Right hindlimb (tissue), 1 donor: Measurements from ENCODE around the gene SIPA1L3.
A peak's percentile ranks its signal among the peaks of the same experiment; 100 is the strongest.

Source experiments
- DNase-seq: peaks from one replicate; pipeline ENCODE4 v3.0.0-alpha.2; 2018

Gene SIPA1L3

GRCh38 chr19:38250428-38250820 is 343.4 kb downstream of the SIPA1L3 start:
- DNase-seq: no peak

GRCh38 chr19:38250821-38251563 is 344.0 kb downstream of the SIPA1L3 start:
- peak; percentile 86 for DNase-seq

GRCh38 chr19:38251564-38252051 is 344.6 kb downstream of the SIPA1L3 start:
- DNase-seq: peak; percentile 65

- no peak for DNase-seq
These were observed 345.4 kb downstream of the SIPA1L3 start for GRCh38 chr19:38252385-38252784.

- peak; percentile 69 for DNase-seq
These were observed 346.1 kb downstream of the SIPA1L3 start for GRCh38 chr19:38252941-38253691.

- DNase-seq: no peak
These were observed 346.8 kb downstream of the SIPA1L3 start for GRCh38 chr19:38253788-38254187.

- peak; percentile 52 for DNase-seq
These were observed 348.5 kb downstream of the SIPA1L3 start for GRCh38 chr19:38255383-38256014.
